HepG2 (cell line): ENCODE results near the gene GIMAP8. TPM values are rescaled to one million over a fixed set of nuclear protein-coding genes. Genes with fewer than 3 reads are reported as not detected.
A peak's percentile ranks its signal among the peaks of the same experiment; 100 is the strongest.

ENCODE experiments used
- CC2D1A ChIP-seq: sonication (generic); formaldehyde crosslinking; IDR thresholded peaks from 2 replicates; pipeline ENCODE4 v1.8.1; 2023; ENCODE audit warnings: mild to moderate bottlenecking, missing genetic modification reagents
- GZF1 ChIP-seq: sonication (generic); formaldehyde crosslinking; IDR thresholded peaks from 2 replicates; pipeline ENCODE4 v1.5.1; 2020; ENCODE audit warnings: mild to moderate bottlenecking, missing genetic modification reagents
- KDM2A ChIP-seq: sonication (generic); formaldehyde crosslinking; IDR thresholded peaks from 2 replicates; pipeline ENCODE4 v1.4.0; 2020; ENCODE audit warnings: low read depth, missing genetic modification reagents, borderline replicate concordance
- KLF16 ChIP-seq, 2 experiments: sonication (generic) in 1 of 2; formaldehyde crosslinking in 1 of 2; IDR thresholded peaks; 2 replicates each; pipeline versions ENCODE4 v1.6.1 to v1.8.0; 2016 to 2023; ENCODE audit warnings: missing genetic modification reagents in 2 of 2, missing compliant biosample characterization in 1 of 2
- MAFF ChIP-seq: IDR thresholded peaks from 2 replicates; pipeline ENCODE4 v1.6.1; 2011; ENCODE audit warnings: low read depth, low read length, improper control_type of control experiment
- MXD4 ChIP-seq: IDR thresholded peaks from 2 replicates; pipeline ENCODE4 v1.6.1; 2016; ENCODE audit warnings: mild to moderate bottlenecking, missing biosample characterization, missing genetic modification reagents
- MYC ChIP-seq: sonication (generic); formaldehyde crosslinking; IDR thresholded peaks from 2 replicates; pipeline ENCODE4 v1.9.0; 2021; ENCODE audit warnings: missing genetic modification reagents, borderline replicate concordance
- POLR2G ChIP-seq: fragments of 200-400 bp; formaldehyde crosslinking; IDR thresholded peaks from 2 replicates; pipeline ENCODE4 v1.6.1; 2018; ENCODE audit warnings: mild to moderate bottlenecking, low read depth, low read length, moderate library complexity
- SMAD3 ChIP-seq: sonication (generic); formaldehyde crosslinking; IDR thresholded peaks from 2 replicates; pipeline ENCODE4 v1.4.0; 2020; ENCODE audit warnings: missing genetic modification reagents
- SYNCRIP ChIP-seq: fragments of 200-400 bp; formaldehyde crosslinking; IDR thresholded peaks from 2 replicates; pipeline ENCODE4 v1.6.1; 2018; ENCODE audit warnings: mild to moderate bottlenecking, low read depth, low read length; ENCODE audit not compliant: insufficient read depth
- TAF1 ChIP-seq: sonication (generic); formaldehyde crosslinking; IDR thresholded peaks from 2 replicates; pipeline ENCODE4 v1.4.0; 2020; ENCODE audit warnings: missing genetic modification reagents
- ZFX ChIP-seq: sonication (generic); formaldehyde crosslinking; IDR thresholded peaks from 2 replicates; pipeline ENCODE4 v1.4.0; 2020; ENCODE audit warnings: mild to moderate bottlenecking, low read depth, missing genetic modification reagents, moderate library complexity
- ZNF292 ChIP-seq: sonication (generic); formaldehyde crosslinking; IDR thresholded peaks from 2 replicates; pipeline ENCODE4 v1.8.1; 2022; ENCODE audit warnings: mild to moderate bottlenecking, low read depth, missing genetic modification reagents, borderline replicate concordance
- ZNF331 ChIP-seq: sonication (generic); formaldehyde crosslinking; IDR thresholded peaks from 2 replicates; pipeline ENCODE4 v1.4.0; 2020; ENCODE audit warnings: missing genetic modification reagents
- ZNF337 ChIP-seq: sonication (generic); formaldehyde crosslinking; IDR thresholded peaks from 2 replicates; pipeline ENCODE4 v1.5.1; 2020; ENCODE audit warnings: missing genetic modification reagents, low read depth, mild to moderate bottlenecking, borderline replicate concordance
- ZNF33B ChIP-seq: sonication (generic); formaldehyde crosslinking; IDR thresholded peaks from 2 replicates; pipeline ENCODE4 v1.5.1; 2020; ENCODE audit warnings: mild to moderate bottlenecking, missing genetic modification reagents
- ZNF547 ChIP-seq: sonication (generic); formaldehyde crosslinking; IDR thresholded peaks from 2 replicates; pipeline ENCODE4 v1.5.1; 2020; ENCODE audit warnings: mild to moderate bottlenecking, missing genetic modification reagents
- ZNF605 ChIP-seq: sonication (generic); formaldehyde crosslinking; IDR thresholded peaks from 2 replicates; pipeline ENCODE4 v1.8.0; 2022; ENCODE audit warnings: mild to moderate bottlenecking, missing genetic modification reagents
- ZNF724P ChIP-seq: sonication (generic); formaldehyde crosslinking; IDR thresholded peaks from 2 replicates; pipeline ENCODE4 v1.8.0; 2022; ENCODE audit warnings: missing genetic modification reagents, borderline replicate concordance
- ZNF780A ChIP-seq: sonication (generic); formaldehyde crosslinking; IDR thresholded peaks from 2 replicates; pipeline ENCODE4 v1.8.0; 2022; ENCODE audit warnings: mild to moderate bottlenecking, missing genetic modification reagents, moderate library complexity
- ZNF883 ChIP-seq: sonication (generic); formaldehyde crosslinking; IDR thresholded peaks from 2 replicates; pipeline ENCODE4 v1.5.1; 2020; ENCODE audit warnings: mild to moderate bottlenecking, missing genetic modification reagents; ENCODE audit errors: not compliant biosample characterization
- polyA plus RNA-seq, 8 experiments: library from polyadenylated mRNA; depleted of rRNA in 3 of 8; stranded (reverse) in 7 of 8; unstranded in 1 of 8; fragments of >200 nt; fragmentation: Illumina TruSeq in 4 of 8; extraction: Trizol in 4 of 8; gene quantifications; 2 replicates each; pipeline versions ENCODE4 v1.2.1 to v1.2.3, GENCODE V29; 2011 to 2016; ENCODE audit warnings: low read depth in 4 of 8, missing spikeins in 1 of 8, mixed read lengths in 1 of 8; ENCODE audit not compliant: insufficient read depth in 1 of 8
- total RNA-seq, 5 experiments: library from RNA; depleted of rRNA; stranded (reverse); fragments of >200 nt; fragmentation: Illumina TruSeq; extraction: Trizol; gene quantifications; 2 replicates each; pipeline ENCODE4 v1.2.3, GENCODE V29; 2016; ENCODE audit warnings: low read depth in 1 of 5
- TF ChIP-seq, protein P1 (sequence below): IDR thresholded peaks from 2 replicates; pipeline ENCODE4 v1.6.1; 2016; ENCODE audit warnings: low read depth, borderline replicate concordance
- TF ChIP-seq, protein P2 (sequence below): IDR thresholded peaks from 2 replicates; pipeline ENCODE4 v1.4.0; 2020; ENCODE audit warnings: mild to moderate bottlenecking, missing genetic modification reagents
- TF ChIP-seq, protein P3 (sequence below): sonication (generic); formaldehyde crosslinking; IDR thresholded peaks from 2 replicates; pipeline ENCODE4 v1.9.0; 2021; ENCODE audit warnings: missing genetic modification reagents, borderline replicate concordance

Gene GIMAP8
- total and polyA plus RNA-seq, 2 of the 13 experiments (the other 11 are each of a cell fraction or from before 2014, with no cell fraction given): not detected

DNA sequence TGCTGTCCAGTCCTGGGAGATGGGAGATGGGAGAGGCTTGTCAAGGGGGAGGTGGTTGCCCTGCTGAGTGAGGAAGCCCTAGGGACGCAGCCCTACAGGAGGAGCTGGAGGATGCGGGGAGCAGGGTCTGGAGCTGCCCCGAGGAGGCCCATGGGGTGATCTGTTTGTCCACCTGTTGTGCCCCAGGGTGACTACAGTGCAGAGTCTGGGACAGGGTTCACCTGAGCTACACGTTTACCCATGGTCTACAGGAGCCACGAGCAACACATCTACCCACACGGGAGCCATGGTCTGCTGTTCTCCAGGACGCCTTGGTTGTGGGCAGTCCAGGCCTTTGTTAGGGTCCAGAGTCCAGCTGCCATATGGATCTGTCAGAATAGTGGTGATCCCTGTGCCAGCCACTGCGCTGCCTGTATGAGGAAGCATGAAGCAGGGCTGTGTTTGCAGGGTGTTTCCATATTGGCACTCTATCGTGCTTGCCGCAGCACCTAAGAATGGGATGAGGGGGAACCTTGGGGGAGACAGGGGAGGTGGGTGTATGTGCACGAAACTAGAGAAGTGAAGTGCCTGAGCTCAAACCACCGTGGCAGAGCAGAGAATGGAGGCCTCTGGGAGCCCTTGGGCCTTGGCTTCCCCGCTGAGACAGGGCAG, 47.6 kb upstream of the GIMAP8 start (continued):
- TF ChIP-seq ZNF605 (CRISPR knock-in tag) (no peak), POLR2G (peak; percentile 60), SMAD3 (no peak), MYC (CRISPR knock-in tag) (peak; percentile 45; the same call in 1 of the 2 replicates), ZNF724P (0 out of 2 replicates have a peak, but pooled peaks have one; percentile 58), ZNF331 (peak; percentile 37; the same call in 1 of the 2 replicates), ZNF292 (0 out of 2 replicates have a peak, but pooled peaks have one; percentile 42), CC2D1A (CRISPR knock-in tag) (no peak), ZNF780A (CRISPR knock-in tag) (no peak), ZFX (peak; percentile 47; the same call in 1 of the 2 replicates), ZNF883 (CRISPR knock-in tag) (peak; percentile 47), ZNF337 (CRISPR knock-in tag) (no peak), GZF1 (CRISPR knock-in tag) (peak; percentile 83; the same call in 1 of the 2 replicates), MAFF (no peak), KDM2A (CRISPR knock-in tag) (peak; percentile 17; the same call in 1 of the 2 replicates), TAF1 (CRISPR knock-in tag) (peak; percentile 14; the same call in 1 of the 2 replicates), ZNF33B (CRISPR knock-in tag) (0 out of 2 replicates have a peak, but pooled peaks have one; percentile 69), KLF16 (CRISPR knock-in tag; IDR thresholded peaks at IDR 0.05) (no peak), ZNF547 (0 out of 2 replicates have a peak, but pooled peaks have one; percentile 41), SYNCRIP (no peak), MXD4 (CRISPR knock-in tag) (no peak)
- TF ChIP-seq, protein P1, sequence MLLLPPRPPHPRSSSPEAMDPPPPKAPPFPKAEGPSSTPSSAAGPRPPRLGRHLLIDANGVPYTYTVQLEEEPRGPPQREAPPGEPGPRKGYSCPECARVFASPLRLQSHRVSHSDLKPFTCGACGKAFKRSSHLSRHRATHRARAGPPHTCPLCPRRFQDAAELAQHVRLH (CRISPR knock-in tag): no peak
- TF ChIP-seq, protein P2, sequence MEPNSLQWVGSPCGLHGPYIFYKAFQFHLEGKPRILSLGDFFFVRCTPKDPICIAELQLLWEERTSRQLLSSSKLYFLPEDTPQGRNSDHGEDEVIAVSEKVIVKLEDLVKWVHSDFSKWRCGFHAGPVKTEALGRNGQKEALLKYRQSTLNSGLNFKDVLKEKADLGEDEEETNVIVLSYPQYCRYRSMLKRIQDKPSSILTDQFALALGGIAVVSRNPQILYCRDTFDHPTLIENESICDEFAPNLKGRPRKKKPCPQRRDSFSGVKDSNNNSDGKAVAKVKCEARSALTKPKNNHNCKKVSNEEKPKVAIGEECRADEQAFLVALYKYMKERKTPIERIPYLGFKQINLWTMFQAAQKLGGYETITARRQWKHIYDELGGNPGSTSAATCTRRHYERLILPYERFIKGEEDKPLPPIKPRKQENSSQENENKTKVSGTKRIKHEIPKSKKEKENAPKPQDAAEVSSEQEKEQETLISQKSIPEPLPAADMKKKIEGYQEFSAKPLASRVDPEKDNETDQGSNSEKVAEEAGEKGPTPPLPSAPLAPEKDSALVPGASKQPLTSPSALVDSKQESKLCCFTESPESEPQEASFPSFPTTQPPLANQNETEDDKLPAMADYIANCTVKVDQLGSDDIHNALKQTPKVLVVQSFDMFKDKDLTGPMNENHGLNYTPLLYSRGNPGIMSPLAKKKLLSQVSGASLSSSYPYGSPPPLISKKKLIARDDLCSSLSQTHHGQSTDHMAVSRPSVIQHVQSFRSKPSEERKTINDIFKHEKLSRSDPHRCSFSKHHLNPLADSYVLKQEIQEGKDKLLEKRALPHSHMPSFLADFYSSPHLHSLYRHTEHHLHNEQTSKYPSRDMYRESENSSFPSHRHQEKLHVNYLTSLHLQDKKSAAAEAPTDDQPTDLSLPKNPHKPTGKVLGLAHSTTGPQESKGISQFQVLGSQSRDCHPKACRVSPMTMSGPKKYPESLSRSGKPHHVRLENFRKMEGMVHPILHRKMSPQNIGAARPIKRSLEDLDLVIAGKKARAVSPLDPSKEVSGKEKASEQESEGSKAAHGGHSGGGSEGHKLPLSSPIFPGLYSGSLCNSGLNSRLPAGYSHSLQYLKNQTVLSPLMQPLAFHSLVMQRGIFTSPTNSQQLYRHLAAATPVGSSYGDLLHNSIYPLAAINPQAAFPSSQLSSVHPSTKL (CRISPR knock-in tag): peak; percentile 44
- TF ChIP-seq, protein P3, sequence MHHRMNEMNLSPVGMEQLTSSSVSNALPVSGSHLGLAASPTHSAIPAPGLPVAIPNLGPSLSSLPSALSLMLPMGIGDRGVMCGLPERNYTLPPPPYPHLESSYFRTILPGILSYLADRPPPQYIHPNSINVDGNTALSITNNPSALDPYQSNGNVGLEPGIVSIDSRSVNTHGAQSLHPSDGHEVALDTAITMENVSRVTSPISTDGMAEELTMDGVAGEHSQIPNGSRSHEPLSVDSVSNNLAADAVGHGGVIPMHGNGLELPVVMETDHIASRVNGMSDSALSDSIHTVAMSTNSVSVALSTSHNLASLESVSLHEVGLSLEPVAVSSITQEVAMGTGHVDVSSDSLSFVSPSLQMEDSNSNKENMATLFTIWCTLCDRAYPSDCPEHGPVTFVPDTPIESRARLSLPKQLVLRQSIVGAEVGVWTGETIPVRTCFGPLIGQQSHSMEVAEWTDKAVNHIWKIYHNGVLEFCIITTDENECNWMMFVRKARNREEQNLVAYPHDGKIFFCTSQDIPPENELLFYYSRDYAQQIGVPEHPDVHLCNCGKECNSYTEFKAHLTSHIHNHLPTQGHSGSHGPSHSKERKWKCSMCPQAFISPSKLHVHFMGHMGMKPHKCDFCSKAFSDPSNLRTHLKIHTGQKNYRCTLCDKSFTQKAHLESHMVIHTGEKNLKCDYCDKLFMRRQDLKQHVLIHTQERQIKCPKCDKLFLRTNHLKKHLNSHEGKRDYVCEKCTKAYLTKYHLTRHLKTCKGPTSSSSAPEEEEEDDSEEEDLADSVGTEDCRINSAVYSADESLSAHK (CRISPR knock-in tag): no peak
